ENCODE results near the gene MBNL2.
A peak's percentile ranks its signal among the peaks of the same experiment; 100 is the strongest.

The MBNL2 gene

GRCh38 chr13:97327506-97328221 is 105.5 kb downstream of the MBNL2 start:
- peak; percentile 87 for DNase-seq (ENCODE audit: low spot score)

GRCh38 chr13:97328222-97328790 is 106.2 kb downstream of the MBNL2 start:
- no peak for DNase-seq (ENCODE audit: low spot score)

GRCh38 chr13:97329331-97329730 is 107.2 kb downstream of the MBNL2 start:
- DNase-seq (ENCODE audit: low spot score): peak; percentile 28

GRCh38 chr13:97330448-97330847 is 108.3 kb downstream of the MBNL2 start:
- no peak for DNase-seq (ENCODE audit: low spot score)

- no peak for DNase-seq (ENCODE audit: low spot score)
These were observed 110.6 kb downstream of the MBNL2 start for GRCh38 chr13:97332742-97333141.

GRCh38 chr13:97333983-97334382 is 111.8 kb downstream of the MBNL2 start:
- no peak for DNase-seq (ENCODE audit: low spot score)

GRCh38 chr13:97334690-97335089 is 112.6 kb downstream of the MBNL2 start:
- DNase-seq (ENCODE audit: low spot score): no peak

- no peak for DNase-seq (ENCODE audit: low spot score)
These were observed 113.5 kb downstream of the MBNL2 start for GRCh38 chr13:97335488-97336134.

- no peak for DNase-seq (ENCODE audit: low spot score)
These were observed 115.9 kb downstream of the MBNL2 start for GRCh38 chr13:97337985-97338499.

- no peak for DNase-seq (ENCODE audit: low spot score)
These were observed 116.4 kb downstream of the MBNL2 start for GRCh38 chr13:97338571-97338970.

GRCh38 chr13:97339019-97339987 is 117.2 kb downstream of the MBNL2 start:
- DNase-seq (ENCODE audit: low spot score): no peak

GRCh38 chr13:97339988-97340749 is 118.0 kb downstream of the MBNL2 start:
- DNase-seq (ENCODE audit: low spot score): peak; percentile 54

GRCh38 chr13:97341135-97341534 is 119.0 kb downstream of the MBNL2 start:
- no peak for DNase-seq (ENCODE audit: low spot score)

GRCh38 chr13:97342136-97342535 is 120.0 kb downstream of the MBNL2 start:
- no peak for DNase-seq (ENCODE audit: low spot score)

- no peak for DNase-seq (ENCODE audit: low spot score)
These were observed 120.8 kb downstream of the MBNL2 start for GRCh38 chr13:97342936-97343335.

- peak; percentile 70 for DNase-seq (ENCODE audit: low spot score)
These were observed 122.4 kb downstream of the MBNL2 start for GRCh38 chr13:97344265-97345175.

GRCh38 chr13:97346097-97346496 is 124.0 kb downstream of the MBNL2 start:
- no peak for DNase-seq (ENCODE audit: low spot score)

- DNase-seq (ENCODE audit: low spot score): no peak
These were observed 124.6 kb downstream of the MBNL2 start for GRCh38 chr13:97346561-97347254.

- no peak for DNase-seq (ENCODE audit: low spot score)
These were observed 125.3 kb downstream of the MBNL2 start for GRCh38 chr13:97347255-97347932.
